Suprapubic skin (tissue), 4 donors: Measurements from ENCODE around the gene GNG5. TPM values are rescaled to one million over a fixed set of nuclear protein-coding genes. Genes with fewer than 3 reads are reported as not detected.
A peak's percentile ranks its signal among the peaks of the same experiment; 100 is the strongest.

Experiments used
- DNase-seq, 2 donors: peaks; one replicate each; pipeline ENCODE4 v3.0.0-alpha.2; 2019; ENCODE audit warnings: low spot score in 2 of 2
- H3K27ac ChIP-seq: fragments of 200-600 bp; sonication (generic); one replicate; pipeline ENCODE4 v1.5.1; 2019
- H3K27me3 ChIP-seq: fragments of 200-600 bp; sonication (generic); one replicate; pipeline ENCODE4 v1.5.1; 2019
- H3K36me3 ChIP-seq: fragments of 200-600 bp; sonication (generic); one replicate; pipeline ENCODE4 v1.5.1; 2019
- H3K4me1 ChIP-seq: fragments of 200-600 bp; sonication (generic); one replicate; pipeline ENCODE4 v1.5.1; 2019
- H3K4me3 ChIP-seq: fragments of 200-600 bp; sonication (generic); one replicate; pipeline ENCODE4 v1.5.1; 2019; ENCODE audit warnings: mild to moderate bottlenecking
- H3K9me3 ChIP-seq: fragments of 200-600 bp; sonication (generic); one replicate; pipeline ENCODE4 v1.5.1; 2019
- EP300 ChIP-seq: sonication (generic); formaldehyde crosslinking; IDR thresholded peaks from one replicate; pipeline ENCODE4 v1.6.1; 2017; ENCODE audit warnings: antibody characterized with exemption
- POLR2A ChIP-seq, 2 donors: fragments of 450-650 bp; IDR thresholded peaks; one replicate each; pipeline ENCODE4 v1.6.1; 2017; ENCODE audit warnings: antibody characterized with exemption in 2 of 2, mild to moderate bottlenecking in 2 of 2, moderate library complexity in 2 of 2
- POLR2AphosphoS5 ChIP-seq, 3 donors: sonication (generic); formaldehyde crosslinking; IDR thresholded peaks; one replicate each; pipeline ENCODE4 v1.6.1; 2017; ENCODE audit warnings: antibody characterized with exemption in 3 of 3
- WGBS: methylation state at CpG from one replicate; pipeline ENCODE4 v1.1.5; 2018; 5-methylcytosine and 5-hydroxymethylcytosine counted together
- total RNA-seq, 4 donors: library from RNA; depleted of rRNA; stranded (reverse); fragments of >200 nt; gene quantifications; one replicate each; pipeline ENCODE4 v1.1.0, GENCODE V29; 2016
- TF ChIP-seq, protein P1 (sequence below), 2 donors: fragments of 200-600 bp in 1 of 2; fragments of 450-650 bp in 1 of 2; sonication (generic) in 1 of 2; IDR thresholded peaks; one replicate each; pipeline ENCODE4 v1.5.1; 2016 to 2019; ENCODE audit warnings: antibody characterized with exemption in 2 of 2, mild to moderate bottlenecking in 1 of 2, moderate library complexity in 1 of 2

GNG5 gene
- total RNA-seq, 4 donors from 2014 or later: 81.0 to 113 (median 88.2) TPM

- Histone ChIP-seq H3K4me3 (no peak overlapping the region), H3K4me1 (no peaks in the 10 kb centered on the region), H3K9me3 (no peaks in the 10 kb centered on the region), H3K27ac (no peak overlapping the region), H3K27me3 (no peaks in the 10 kb centered on the region), H3K36me3 (peaks cover 60% of the 10 kb centered on the region)
- DNase-seq: no peak
- 100% methylated on average over 2 of the region's 2 CpGs for WGBS
- no peak for TF ChIP-seq POLR2AphosphoS5 (IDR thresholded peaks at IDR 0.05)
- no peak for TF ChIP-seq EP300
- TF ChIP-seq, protein P1, sequence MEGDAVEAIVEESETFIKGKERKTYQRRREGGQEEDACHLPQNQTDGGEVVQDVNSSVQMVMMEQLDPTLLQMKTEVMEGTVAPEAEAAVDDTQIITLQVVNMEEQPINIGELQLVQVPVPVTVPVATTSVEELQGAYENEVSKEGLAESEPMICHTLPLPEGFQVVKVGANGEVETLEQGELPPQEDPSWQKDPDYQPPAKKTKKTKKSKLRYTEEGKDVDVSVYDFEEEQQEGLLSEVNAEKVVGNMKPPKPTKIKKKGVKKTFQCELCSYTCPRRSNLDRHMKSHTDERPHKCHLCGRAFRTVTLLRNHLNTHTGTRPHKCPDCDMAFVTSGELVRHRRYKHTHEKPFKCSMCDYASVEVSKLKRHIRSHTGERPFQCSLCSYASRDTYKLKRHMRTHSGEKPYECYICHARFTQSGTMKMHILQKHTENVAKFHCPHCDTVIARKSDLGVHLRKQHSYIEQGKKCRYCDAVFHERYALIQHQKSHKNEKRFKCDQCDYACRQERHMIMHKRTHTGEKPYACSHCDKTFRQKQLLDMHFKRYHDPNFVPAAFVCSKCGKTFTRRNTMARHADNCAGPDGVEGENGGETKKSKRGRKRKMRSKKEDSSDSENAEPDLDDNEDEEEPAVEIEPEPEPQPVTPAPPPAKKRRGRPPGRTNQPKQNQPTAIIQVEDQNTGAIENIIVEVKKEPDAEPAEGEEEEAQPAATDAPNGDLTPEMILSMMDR (IDR thresholded peaks at IDR 0.05): no peak
- no peak for TF ChIP-seq POLR2A (IDR thresholded peaks at IDR 0.05)
Measured at GRCh38 chr1:84489766-84490165, 16.6 kb downstream of the GNG5 start.

- 74% methylated on average over 3 of the region's 3 CpGs for WGBS
- peaks cover 65% of the 10 kb centered on the region for H3K36me3 ChIP-seq
Measured at GRCh38 chr1:84488107-84488506, 18.3 kb downstream of the GNG5 start.

DNA sequence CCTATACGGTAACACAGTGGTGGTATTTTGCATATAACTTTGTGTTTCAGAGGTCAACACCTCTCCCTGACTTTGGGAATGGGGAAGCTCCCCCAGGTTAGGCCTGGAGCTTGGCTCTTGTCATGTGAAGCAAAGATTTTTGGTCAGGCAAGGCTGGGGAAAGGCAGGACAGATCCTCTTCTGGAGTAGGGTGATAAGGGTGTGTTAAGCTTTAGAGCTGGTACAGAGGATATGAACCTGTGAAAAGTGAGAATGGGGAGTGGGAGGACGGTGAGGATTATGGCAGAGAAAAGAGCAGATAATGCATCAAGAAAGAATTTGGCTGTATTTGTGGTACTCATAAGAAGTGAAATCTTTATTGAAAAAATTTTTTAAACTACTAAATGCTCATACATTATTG is 25.1 kb downstream of the GNG5 start:
- Histone ChIP-seq H3K27ac (no peak overlapping the region), H3K9me3 (no peaks in the 10 kb centered on the region), H3K36me3 (peaks cover 31% of the 10 kb centered on the region), H3K4me1 (peaks cover 19% of the 10 kb centered on the region), H3K27me3 (peaks cover 16% of the 10 kb centered on the region), H3K4me3 (no peak overlapping the region)
- 75% methylated on average over 2 of the region's 2 CpGs for WGBS
- TF ChIP-seq, protein P1 (IDR thresholded peaks at IDR 0.05): no peak
- no peak for TF ChIP-seq POLR2AphosphoS5 (IDR thresholded peaks at IDR 0.05)
- TF ChIP-seq EP300: no peak
- no peak for TF ChIP-seq POLR2A (IDR thresholded peaks at IDR 0.05)
- DNase-seq: no peak

More at GRCh38 chr1:84488107-84488506, 18.3 kb downstream of the GNG5 start:
- no peak for DNase-seq
- Histone ChIP-seq H3K4me3 (no peak overlapping the region), H3K27me3 (no peaks in the 10 kb centered on the region), H3K4me1 (no peaks in the 10 kb centered on the region), H3K27ac (no peak overlapping the region), H3K9me3 (no peaks in the 10 kb centered on the region)
- TF ChIP-seq EP300: no peak
- no peak for TF ChIP-seq POLR2A (IDR thresholded peaks at IDR 0.05)
- TF ChIP-seq POLR2AphosphoS5 (IDR thresholded peaks at IDR 0.05): no peak
- TF ChIP-seq, protein P1 (IDR thresholded peaks at IDR 0.05): no peak

DNA sequence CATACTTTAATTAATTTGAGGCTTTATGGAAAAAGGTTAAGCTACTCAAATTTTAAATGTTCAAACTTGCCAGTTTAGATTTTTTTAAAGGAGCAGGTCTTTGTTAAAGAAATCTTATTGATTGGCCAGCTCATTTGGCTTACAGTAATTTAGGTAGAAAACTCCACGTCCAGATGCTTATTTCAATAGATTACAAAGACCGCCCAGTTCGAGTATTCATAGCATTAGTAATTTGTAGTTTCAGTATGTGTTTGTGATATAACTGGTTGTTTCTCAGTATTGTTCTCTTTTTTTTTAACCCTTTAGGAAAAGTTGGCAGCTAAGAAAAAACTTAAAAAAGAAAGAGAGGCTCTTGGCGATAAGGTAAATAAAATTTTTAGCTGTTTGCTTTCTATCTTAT is 25.7 kb downstream of the GNG5 start:
- no peak for DNase-seq
- peaks cover 26% of the 10 kb centered on the region for H3K36me3 ChIP-seq
- peak overlapping the region; percentile 87 for H3K4me3 ChIP-seq
- 74% methylated on average over 4 of the region's 4 CpGs for WGBS
- H3K4me1 ChIP-seq: peaks cover 19% of the 10 kb centered on the region
- TF ChIP-seq POLR2A (IDR thresholded peaks at IDR 0.05) (no peak), EP300 (no peak), POLR2AphosphoS5 (IDR thresholded peaks at IDR 0.05) (no peak)
- TF ChIP-seq, protein P1 (IDR thresholded peaks at IDR 0.05): no peak
- peaks cover 21% of the 10 kb centered on the region for H3K27me3 ChIP-seq
- H3K9me3 ChIP-seq: no peaks in the 10 kb centered on the region
- no peak overlapping the region for H3K27ac ChIP-seq

- DNase-seq: no peak
- peak overlapping the region; percentile 89 for H3K27ac ChIP-seq
- WGBS: 3% methylated on average over 9 of the region's 9 CpGs
- H3K9me3 ChIP-seq: no peaks in the 10 kb centered on the region
- peaks cover 23% of the 10 kb centered on the region for H3K36me3 ChIP-seq
- peaks cover 28% of the 10 kb centered on the region for H3K27me3 ChIP-seq
- H3K4me1 ChIP-seq: peaks cover 19% of the 10 kb centered on the region
- H3K4me3 ChIP-seq: peak overlapping the region; percentile 87
- TF ChIP-seq EP300: no peak
- TF ChIP-seq, protein P1 (IDR thresholded peaks at IDR 0.05): no peak
- no peak for TF ChIP-seq POLR2AphosphoS5 (IDR thresholded peaks at IDR 0.05)
- no peak for TF ChIP-seq POLR2A (IDR thresholded peaks at IDR 0.05)
Measured at GRCh38 chr1:84479998-84480397, 26.4 kb downstream of the GNG5 start.
